ENCODE measurements around the gene CORO2B. TPM values are rescaled to one million over a fixed set of nuclear protein-coding genes. Genes with fewer than 3 reads are reported as not detected.

The CORO2B gene
- total RNA-seq, 4 donors from 2014 or later = 1.3 to 3.3 (median 2.3) TPM

DNA sequence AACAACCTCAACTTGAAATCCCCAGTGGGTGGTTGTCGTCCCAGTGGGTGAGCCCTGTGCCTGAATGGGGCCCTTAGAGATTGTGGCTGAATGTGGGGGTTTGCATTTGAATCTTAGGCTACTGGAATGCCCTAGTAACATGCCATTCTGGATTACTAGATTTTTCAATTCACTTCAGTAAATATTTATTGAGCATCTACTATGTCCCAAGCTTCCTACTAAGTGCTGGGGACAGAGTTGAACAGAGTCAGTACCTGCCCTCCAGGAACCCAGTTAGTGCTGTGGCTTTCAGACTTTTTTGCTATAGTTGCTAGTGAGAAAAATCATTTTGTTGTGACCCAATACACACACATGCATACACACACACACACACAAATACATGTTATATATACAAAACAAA is 39.0 kb downstream of the CORO2B start:
- H3K27ac ChIP-seq = no peak overlapping the region
- WGBS = 100% methylated on average over 1 of the region's 1 CpG
- H3K27me3 ChIP-seq = no peaks in the 10 kb centered on the region
- TF ChIP-seq POLR2AphosphoS5 (IDR thresholded peaks at IDR 0.05) (no peak), EP300 (IDR thresholded peaks at IDR 0.05) (no peak), POLR2A (IDR thresholded peaks at IDR 0.05) (no peak)
- TF ChIP-seq, protein P1, sequence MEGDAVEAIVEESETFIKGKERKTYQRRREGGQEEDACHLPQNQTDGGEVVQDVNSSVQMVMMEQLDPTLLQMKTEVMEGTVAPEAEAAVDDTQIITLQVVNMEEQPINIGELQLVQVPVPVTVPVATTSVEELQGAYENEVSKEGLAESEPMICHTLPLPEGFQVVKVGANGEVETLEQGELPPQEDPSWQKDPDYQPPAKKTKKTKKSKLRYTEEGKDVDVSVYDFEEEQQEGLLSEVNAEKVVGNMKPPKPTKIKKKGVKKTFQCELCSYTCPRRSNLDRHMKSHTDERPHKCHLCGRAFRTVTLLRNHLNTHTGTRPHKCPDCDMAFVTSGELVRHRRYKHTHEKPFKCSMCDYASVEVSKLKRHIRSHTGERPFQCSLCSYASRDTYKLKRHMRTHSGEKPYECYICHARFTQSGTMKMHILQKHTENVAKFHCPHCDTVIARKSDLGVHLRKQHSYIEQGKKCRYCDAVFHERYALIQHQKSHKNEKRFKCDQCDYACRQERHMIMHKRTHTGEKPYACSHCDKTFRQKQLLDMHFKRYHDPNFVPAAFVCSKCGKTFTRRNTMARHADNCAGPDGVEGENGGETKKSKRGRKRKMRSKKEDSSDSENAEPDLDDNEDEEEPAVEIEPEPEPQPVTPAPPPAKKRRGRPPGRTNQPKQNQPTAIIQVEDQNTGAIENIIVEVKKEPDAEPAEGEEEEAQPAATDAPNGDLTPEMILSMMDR (IDR thresholded peaks at IDR 0.05) = no peak
- peaks cover 21% of the 10 kb centered on the region for H3K4me1 ChIP-seq
- H3K9me3 ChIP-seq = no peaks in the 10 kb centered on the region
- no peaks in the 10 kb centered on the region for H3K36me3 ChIP-seq
- H3K4me3 ChIP-seq = no peak overlapping the region
- DNase-seq (ENCODE audit: low spot score in 2 of 2) = no peak

GRCh38 chr15:68618394-68618793 is 39.6 kb downstream of the CORO2B start:
- H3K27ac ChIP-seq = peak overlapping the region; percentile 21
- peaks cover 23% of the 10 kb centered on the region for H3K4me1 ChIP-seq
- no peak overlapping the region for H3K4me3 ChIP-seq
- H3K9me3 ChIP-seq = no peaks in the 10 kb centered on the region
- DNase-seq (ENCODE audit: low spot score in 2 of 2) = no peak
- WGBS = 39% methylated on average over 4 of the region's 4 CpGs
- TF ChIP-seq, protein P1 (IDR thresholded peaks at IDR 0.05) = no peak
- no peak for TF ChIP-seq POLR2A (IDR thresholded peaks at IDR 0.05)
- TF ChIP-seq POLR2AphosphoS5 (IDR thresholded peaks at IDR 0.05) = no peak
- TF ChIP-seq EP300 (IDR thresholded peaks at IDR 0.05) = no peak
- H3K36me3 ChIP-seq = no peaks in the 10 kb centered on the region
- no peaks in the 10 kb centered on the region for H3K27me3 ChIP-seq

GRCh38 chr15:68618908-68619698 is 40.3 kb downstream of the CORO2B start:
- no peaks in the 10 kb centered on the region for H3K36me3 ChIP-seq
- no peak overlapping the region for H3K4me3 ChIP-seq
- no peak overlapping the region for H3K27ac ChIP-seq
- H3K9me3 ChIP-seq = no peaks in the 10 kb centered on the region
- TF ChIP-seq POLR2AphosphoS5 (IDR thresholded peaks at IDR 0.05) = no peak
- TF ChIP-seq POLR2A (IDR thresholded peaks at IDR 0.05) = no peak
- TF ChIP-seq EP300 (IDR thresholded peaks at IDR 0.05) = no peak
- TF ChIP-seq, protein P1 (IDR thresholded peaks at IDR 0.05) = no peak
- no peak for DNase-seq (ENCODE audit: low spot score in 2 of 2)
- H3K27me3 ChIP-seq = no peaks in the 10 kb centered on the region
- H3K4me1 ChIP-seq = peaks cover 23% of the 10 kb centered on the region
- WGBS = 83% methylated on average over 4 of the region's 4 CpGs

GRCh38 chr15:68620721-68621527 is 42.1 kb downstream of the CORO2B start:
- H3K36me3 ChIP-seq = no peaks in the 10 kb centered on the region
- WGBS = 69% methylated on average over 14 of the region's 19 CpGs
- peak overlapping the region; percentile 3 for H3K27ac ChIP-seq
- no peak overlapping the region for H3K4me3 ChIP-seq
- no peaks in the 10 kb centered on the region for H3K9me3 ChIP-seq
- no peaks in the 10 kb centered on the region for H3K27me3 ChIP-seq
- peak; percentile 96 to 97 for DNase-seq (ENCODE audit: low spot score in 2 of 2)
- H3K4me1 ChIP-seq = peaks cover 16% of the 10 kb centered on the region
- TF ChIP-seq POLR2A (IDR thresholded peaks at IDR 0.05) (no peak), POLR2AphosphoS5 (IDR thresholded peaks at IDR 0.05) (peak in 2 of 3 donors; percentile 47 to 77)

DNA sequence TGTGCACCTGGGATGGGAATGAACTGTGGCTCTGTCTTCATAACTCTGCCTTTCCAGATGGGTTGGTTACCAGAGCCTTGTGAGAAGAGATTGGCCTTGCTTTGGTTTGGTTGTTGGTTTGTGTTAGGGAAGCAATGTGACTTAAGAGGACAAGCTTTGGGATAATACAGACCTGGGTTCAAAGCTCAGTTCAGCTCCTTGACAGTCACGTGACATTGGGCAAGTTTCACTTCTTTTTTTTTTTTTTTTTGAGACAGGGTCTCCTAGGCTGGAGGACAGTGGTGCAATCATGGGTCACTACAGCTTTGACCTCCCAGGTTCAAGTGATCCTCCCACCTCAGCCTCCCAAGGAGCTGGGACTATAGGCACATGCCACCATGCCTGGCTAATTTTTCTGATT is 42.7 kb downstream of the CORO2B start:
- Histone ChIP-seq H3K4me3 (no peak overlapping the region), H3K27ac (peak overlapping the region; percentile 3), H3K4me1 (peaks cover 16% of the 10 kb centered on the region), H3K9me3 (no peaks in the 10 kb centered on the region), H3K36me3 (no peaks in the 10 kb centered on the region), H3K27me3 (no peaks in the 10 kb centered on the region)
- no peak for DNase-seq (ENCODE audit: low spot score in 2 of 2)
- 94% methylated on average over 1 of the region's 1 CpG for WGBS
- TF ChIP-seq POLR2A (IDR thresholded peaks at IDR 0.05) (no peak), POLR2AphosphoS5 (IDR thresholded peaks at IDR 0.05) (no peak)
- TF ChIP-seq, protein P1 (IDR thresholded peaks at IDR 0.05) = no peak
